Activated CD4-positive, alpha-beta T cell treated with anti-CD3 and anti-CD28 coated beads for 4 hours (primary cell): ENCODE results near the gene RNF41.
"Not testable (repeated sequence)": the region's sequence is repeated elsewhere in the genome, so short reads cannot be mapped to it uniquely, and the experiment has no call there.

Experiments
- DNase-seq, 2 donors: peaks; one replicate each; pipeline ENCODE4 v3.0.0-alpha.2; 2020

The RNF41 gene

GRCh38 chr12:56163533-56164344, 58.0 kb downstream of the RNF41 start:
- no peak for DNase-seq

GRCh38 chr12:56162468-56163290, 59.0 kb downstream of the RNF41 start:
- DNase-seq = no peak

GRCh38 chr12:56161690-56162351, 59.9 kb downstream of the RNF41 start:
- DNase-seq = no peak

GRCh38 chr12:56160894-56161689, 60.6 kb downstream of the RNF41 start:
- no peak for DNase-seq

GRCh38 chr12:56160193-56160763, 61.4 kb downstream of the RNF41 start:
- peak; percentile 53 to 66 for DNase-seq

- DNase-seq = no peak
Measured at GRCh38 chr12:56159482-56160192, 62.1 kb downstream of the RNF41 start.

- DNase-seq = peak in 1 of 2 donors; percentile 25
Measured at GRCh38 chr12:56158926-56159461, 62.7 kb downstream of the RNF41 start.

GRCh38 chr12:56158029-56158925, 63.4 kb downstream of the RNF41 start, which contains the start of gene MYL6:
Gene MYL6, plus strand, starts transcription at chr12:56158359. Its CDS starts 43 bp downstream, at chr12:56158402.
- DNase-seq = peak; percentile 93

GRCh38 chr12:56157201-56158028, 64.3 kb downstream of the RNF41 start:
- peak; percentile 39 to 44 for DNase-seq

GRCh38 chr12:56156464-56157200, 65.1 kb downstream of the RNF41 start:
- not testable (repeated sequence) for DNase-seq

- DNase-seq = no peak
Measured at GRCh38 chr12:56155256-56155845, 66.4 kb downstream of the RNF41 start.

GRCh38 chr12:56154818-56155217, 66.9 kb downstream of the RNF41 start:
- no peak for DNase-seq

GRCh38 chr12:56154246-56154771, 67.4 kb downstream of the RNF41 start:
- no peak for DNase-seq

GRCh38 chr12:56153678-56154065, 68.0 kb downstream of the RNF41 start:
- no peak for DNase-seq

GRCh38 chr12:56152756-56153677, 68.7 kb downstream of the RNF41 start:
- no peak for DNase-seq
